NCI-H446 (cell line): Measurements from ENCODE around the gene GGT6.
"Not testable (repeated sequence)": the region's sequence is repeated elsewhere in the genome, so short reads cannot be mapped to it uniquely, and the experiment has no call there.

Experiments used
- DNase-seq, 2 experiments: peaks; one replicate each; lab custom pipeline; 2025; lab: John Stamatoyannopoulos, UW

GGT6 gene

GRCh38 chr17:4591529-4591928, 31.2 kb upstream of the GGT6 start:
- peak in 1 of 2 experiments; percentile 18 for DNase-seq

DNA sequence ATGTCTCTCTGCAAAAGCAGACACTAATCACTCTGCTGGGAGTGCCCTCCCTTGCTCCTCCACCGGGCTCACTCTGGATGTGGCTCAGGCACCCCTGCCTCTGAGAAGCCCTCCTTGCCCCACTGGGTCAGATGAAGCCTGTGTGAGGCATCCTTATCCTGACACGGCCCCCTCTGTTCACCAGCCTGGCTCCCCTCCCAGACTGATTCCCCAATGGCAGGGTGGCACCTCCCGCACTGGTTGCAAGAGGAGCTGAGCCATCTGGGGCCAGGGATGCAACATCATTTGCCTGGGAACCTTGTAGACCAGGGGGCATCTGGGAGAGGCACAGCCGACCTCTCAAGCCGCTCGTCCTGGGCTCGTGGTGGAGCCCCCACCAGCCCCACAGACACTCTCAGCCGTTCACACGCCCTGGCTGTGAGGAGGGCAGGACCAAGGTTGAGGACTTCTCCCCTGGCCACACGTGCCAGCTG, 30.6 kb upstream of the GGT6 start:
- DNase-seq, result no peak

DNA sequence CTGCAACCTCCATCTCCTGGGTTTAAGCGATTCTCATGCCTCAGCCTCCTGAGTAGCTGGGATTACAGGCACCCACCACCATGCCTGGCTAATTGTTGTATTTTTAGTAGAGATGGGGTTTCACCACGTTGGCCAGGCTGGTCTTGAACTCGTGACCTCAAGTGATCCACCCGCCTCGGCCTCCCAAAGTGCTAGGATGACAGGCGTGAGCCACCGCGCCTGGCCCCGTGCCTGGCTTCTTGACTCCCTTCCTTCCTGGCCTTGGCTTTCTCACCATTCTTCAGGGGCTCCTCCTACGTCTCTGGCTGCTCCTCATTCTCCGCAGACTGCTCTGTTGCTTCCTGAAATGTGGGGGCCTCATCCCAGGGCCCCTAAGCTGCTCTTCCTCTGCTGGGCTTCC, 29.7 kb upstream of the GGT6 start:
- not testable (repeated sequence) for DNase-seq

DNA sequence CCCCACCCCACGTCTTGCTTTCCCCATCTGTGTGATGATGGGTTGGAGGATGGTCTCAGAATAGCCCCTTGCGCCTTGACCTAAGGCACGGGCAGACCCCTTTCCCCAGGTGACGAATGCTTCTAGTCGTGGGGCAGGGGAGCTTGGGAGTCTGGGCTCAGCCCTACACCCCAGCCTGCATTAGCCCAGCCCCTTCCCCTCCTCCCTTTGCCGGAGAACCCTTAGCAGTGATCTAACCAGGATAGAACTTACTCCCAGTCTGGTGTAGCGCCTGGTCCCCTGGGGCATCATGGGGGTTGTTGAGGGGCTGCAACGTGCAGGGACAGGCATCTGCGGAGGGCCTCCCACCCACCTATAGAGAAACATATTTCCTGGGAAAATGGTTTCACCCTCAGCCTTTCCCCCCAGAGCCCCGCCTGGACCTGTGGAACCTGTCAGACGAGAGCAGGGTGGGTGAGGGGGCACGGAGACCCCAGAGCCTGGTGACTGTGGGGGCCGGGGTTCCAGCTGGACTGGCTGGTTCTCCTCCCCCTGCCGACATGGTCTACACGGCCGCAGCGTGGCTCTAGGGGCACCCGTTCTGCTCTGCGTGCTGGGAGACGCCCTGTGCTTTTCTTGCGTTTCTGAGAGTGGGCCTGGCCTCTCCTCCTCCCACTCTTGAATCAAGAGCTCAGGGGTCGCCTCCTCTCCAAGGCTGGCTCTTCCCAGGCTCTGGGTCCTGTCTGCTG, 28.7 kb upstream of the GGT6 start:
- no peak for DNase-seq

GRCh38 chr17:4588391-4588790, 28.0 kb upstream of the GGT6 start:
- no peak for DNase-seq

GRCh38 chr17:4587803-4588202, 27.4 kb upstream of the GGT6 start:
- DNase-seq, result no peak

DNA sequence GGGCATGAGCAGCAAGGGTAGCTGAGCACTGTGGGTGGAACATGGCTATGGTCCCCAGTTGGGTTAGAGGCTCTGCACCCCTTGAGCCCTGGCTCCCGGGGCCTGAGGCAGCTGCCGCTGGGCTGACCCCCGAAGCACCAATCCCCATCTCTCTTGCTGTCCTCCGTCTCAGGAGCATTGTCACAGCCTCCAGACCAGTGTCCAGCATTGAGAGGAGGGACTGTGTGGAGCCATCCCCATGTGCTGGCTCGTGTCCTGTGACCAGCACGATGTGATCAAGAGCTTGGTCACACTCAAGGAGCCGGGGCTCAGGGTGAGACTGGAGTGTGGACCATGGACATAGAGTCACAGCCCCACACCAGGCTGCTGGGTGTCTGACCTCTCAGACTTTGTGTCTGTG, 26.8 kb upstream of the GGT6 start:
- no peak for DNase-seq

GRCh38 chr17:4586043-4586442, 25.7 kb upstream of the GGT6 start:
- DNase-seq, result no peak

GRCh38 chr17:4585638-4585994, 25.2 kb upstream of the GGT6 start:
- DNase-seq, result no peak

GRCh38 chr17:4584917-4585637, 24.7 kb upstream of the GGT6 start:
- DNase-seq, result no peak

DNA sequence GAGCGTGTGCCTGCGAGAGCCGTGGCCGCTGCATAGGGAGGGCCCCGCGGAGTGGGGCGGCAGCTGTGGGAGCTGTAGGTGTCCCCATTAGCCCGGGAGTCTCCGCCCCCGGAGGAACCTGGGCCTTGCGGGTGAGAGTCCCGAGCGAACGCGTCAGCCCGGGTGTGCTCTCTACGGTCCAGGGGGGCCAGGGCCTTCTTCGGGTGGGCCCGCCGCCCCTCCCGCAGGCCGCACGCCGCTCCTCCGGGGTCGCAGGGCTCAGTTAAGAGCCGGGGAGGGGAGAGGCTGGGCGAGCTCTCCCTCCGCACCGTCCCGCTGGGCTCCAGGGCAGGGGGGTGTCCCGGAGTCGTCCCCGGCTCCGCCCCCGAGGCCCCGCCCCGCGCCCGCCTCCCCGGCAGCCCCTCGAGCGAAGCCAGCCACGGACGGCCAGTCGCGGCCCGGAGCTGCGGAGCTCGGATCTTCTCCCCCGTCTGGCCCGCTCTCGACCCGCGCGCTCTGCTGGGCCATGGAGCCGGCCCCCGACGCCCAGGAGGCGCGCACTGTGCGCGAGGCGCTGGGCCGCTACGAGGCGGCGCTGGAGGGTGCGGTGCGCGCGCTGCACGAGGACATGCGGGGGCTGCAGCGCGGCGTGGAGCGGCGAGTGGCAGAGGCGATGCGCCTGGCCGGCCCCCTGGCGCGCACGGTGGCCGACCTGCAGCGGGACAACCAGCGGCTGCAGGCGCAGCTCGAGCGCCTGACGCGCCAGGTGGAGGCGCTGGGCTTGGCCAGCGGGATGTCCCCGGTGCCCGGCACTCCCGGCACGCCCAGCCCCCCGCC, 23.9 kb upstream of the GGT6 start, which contains the start of gene SMTNL2:
Gene SMTNL2 (plus strand): TSS at position 429 of the 816 bp plus-strand sequence. CDS start 77 bp downstream, at position 506.
- no peak for DNase-seq

GRCh38 chr17:4583782-4584100, 23.4 kb upstream of the GGT6 start:
- DNase-seq, result peak in 1 of 2 experiments; percentile 6

GRCh38 chr17:4583206-4583605, 22.8 kb upstream of the GGT6 start:
- no peak for DNase-seq

GRCh38 chr17:4582691-4583090, 22.3 kb upstream of the GGT6 start:
- DNase-seq, result no peak

- no peak for DNase-seq
Observed at GRCh38 chr17:4582101-4582501, 21.7 kb upstream of the GGT6 start.

- no peak for DNase-seq
Observed at GRCh38 chr17:4580291-4580690, 19.9 kb upstream of the GGT6 start.

DNA sequence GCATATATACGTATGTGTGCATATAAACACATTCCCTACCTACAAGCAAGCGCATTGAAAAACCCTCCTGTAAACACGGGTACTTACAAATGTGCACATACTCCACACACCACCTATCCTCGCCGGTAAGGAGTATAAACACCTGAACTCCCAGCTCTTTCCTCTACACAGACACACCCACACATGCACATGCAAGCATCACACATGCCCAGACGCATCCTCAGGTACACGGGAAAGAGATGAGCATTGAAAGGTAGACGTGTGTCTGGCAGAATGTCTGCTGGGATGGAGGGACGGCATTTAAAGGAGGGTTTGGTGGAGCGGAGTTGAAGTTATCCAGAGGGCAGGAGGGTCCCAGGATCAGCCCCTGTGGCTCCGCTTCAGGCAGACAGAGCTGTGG, 19.3 kb upstream of the GGT6 start:
- DNase-seq, result no peak

DNA sequence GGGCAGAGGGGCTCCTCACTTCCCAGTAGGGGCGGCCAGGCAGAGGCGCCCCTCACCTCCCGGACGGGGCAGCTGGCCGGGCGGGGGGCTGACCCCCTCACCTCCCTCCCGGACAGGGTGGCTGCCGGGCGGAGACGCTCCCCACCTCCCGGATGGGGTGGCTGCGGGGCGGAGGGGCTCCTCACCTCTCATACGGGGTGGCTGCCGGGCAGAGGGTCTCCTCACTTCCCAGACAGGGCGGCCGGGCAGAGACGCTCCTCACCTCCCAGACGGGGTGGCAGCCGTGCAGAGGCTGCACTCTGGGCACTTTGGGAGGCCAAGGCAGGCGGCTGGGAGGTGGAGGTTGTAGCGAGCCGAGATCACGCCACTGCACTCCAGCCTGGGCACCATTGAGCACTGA, 18.0 kb upstream of the GGT6 start:
- DNase-seq, result not testable (repeated sequence)

GRCh38 chr17:4577386-4577993, 17.1 kb upstream of the GGT6 start:
- DNase-seq, result no peak

DNA sequence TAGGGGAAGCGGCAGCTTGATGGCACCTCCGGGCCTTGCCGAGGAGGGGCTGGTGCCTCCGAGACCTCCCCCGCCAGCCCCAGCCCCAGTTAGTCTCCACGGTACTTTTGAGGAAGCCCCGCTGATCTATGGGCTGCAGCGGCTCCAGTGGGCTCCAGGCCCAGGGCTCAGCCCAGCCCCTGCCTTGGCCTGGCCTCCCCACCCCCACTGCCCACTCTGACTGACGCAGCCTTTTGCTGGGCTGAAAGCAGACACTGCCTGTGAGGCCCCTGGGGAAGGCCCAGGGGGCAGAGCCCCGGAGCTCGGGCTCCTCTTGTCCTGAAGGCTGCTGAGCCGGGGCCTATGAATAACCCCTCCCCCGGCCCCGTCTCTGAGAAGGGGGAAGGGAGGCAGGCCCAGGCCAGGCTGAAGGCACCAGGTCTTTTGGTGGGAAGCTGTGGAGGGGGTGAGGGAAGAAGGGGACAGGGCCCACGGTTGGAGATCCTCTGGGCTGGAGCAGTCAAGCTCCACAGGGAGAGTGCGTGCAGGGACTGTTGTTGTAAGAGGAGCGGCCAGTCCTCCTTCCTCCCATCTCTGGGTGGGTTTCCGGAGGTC, 16.4 kb upstream of the GGT6 start:
- no peak for DNase-seq

GRCh38 chr17:4576161-4576558, 15.8 kb upstream of the GGT6 start:
- no peak for DNase-seq

- no peak for DNase-seq
Observed at GRCh38 chr17:4574448-4575045, 14.2 kb upstream of the GGT6 start.
